ENCODE data around the gene EGR4.

DNA sequence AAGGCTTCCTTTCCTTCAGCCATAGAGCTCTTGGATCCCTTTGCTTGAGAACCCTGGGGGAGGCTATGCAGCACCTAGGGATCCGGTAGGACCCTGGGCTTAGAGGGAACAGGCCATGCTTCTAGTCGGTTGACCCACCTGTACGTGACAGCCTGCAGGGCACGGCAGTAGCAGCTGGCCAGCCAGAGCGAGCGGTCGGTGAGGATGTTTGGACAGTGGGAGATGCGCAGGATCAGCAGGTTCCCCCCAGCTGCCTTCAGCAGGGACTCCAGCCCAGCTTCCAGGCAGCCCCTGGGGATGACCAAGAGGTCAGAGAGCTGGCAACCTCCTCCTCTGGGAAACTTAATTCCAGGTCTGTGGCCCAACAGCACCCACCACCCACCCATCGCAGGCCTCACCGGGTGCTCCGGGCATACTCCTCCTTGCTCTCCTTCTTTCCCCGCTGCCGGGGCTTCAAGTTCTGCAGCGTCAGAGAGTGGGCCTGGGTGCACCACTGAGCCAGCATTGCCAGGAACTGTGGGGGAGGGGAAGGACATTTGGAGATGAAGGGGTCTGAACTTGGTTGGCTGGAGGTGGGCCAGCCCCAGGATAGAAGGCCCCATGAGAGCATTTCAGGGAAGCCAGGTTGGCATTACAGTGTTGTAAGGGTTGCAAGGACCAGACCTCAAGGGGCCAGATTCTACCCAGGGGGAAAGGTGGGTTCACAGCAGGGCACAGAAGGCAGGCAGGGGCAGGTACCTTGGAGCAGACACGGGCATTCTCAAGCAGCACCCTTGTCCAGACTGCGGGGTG is 29.6 kb downstream of the EGR4 start:
- no peak for TF ChIP-seq CTCF (IDR thresholded peaks at IDR 0.05; ENCODE audit: low read depth, low read length)
- TF ChIP-seq POLR2A (IDR thresholded peaks at IDR 0.05; ENCODE audit: extremely low read depth, insufficient read length), result no peak
- no peak for TF ChIP-seq MYC (IDR thresholded peaks at IDR 0.05; ENCODE audit: low read depth, low read length)
